MM.1S (cell line): ENCODE results near the gene PTGR3.

Experiments
- DNase-seq: peaks from one replicate; pipeline ENCODE4 v3.0.0-alpha.2; 2015
- H2AFZ ChIP-seq: fragments of 300-600 bp; sonication (generic); 2 replicates; pipeline ENCODE4 v1.6.0; 2016; ENCODE audit warnings: antibody characterized with exemption, low read length
- H3F3A ChIP-seq: fragments of 300-600 bp; sonication (generic); 2 replicates; pipeline ENCODE4 v1.6.1; 2016; ENCODE audit warnings: mild to moderate bottlenecking, antibody characterized with exemption, low read length, moderate library complexity, mixed read lengths; ENCODE audit not compliant: insufficient read depth
- H3K27ac ChIP-seq: fragments of 300-600 bp; sonication (generic); 2 replicates; pipeline ENCODE4 v1.5.1; 2016; ENCODE audit warnings: mild to moderate bottlenecking, low read length
- H3K27me3 ChIP-seq: fragments of 300-600 bp; sonication (generic); replicated peaks from 2 replicates; pipeline ENCODE4 v1.6.0; 2016; ENCODE audit warnings: low read length; ENCODE audit not compliant: insufficient read depth
- H3K36me3 ChIP-seq: fragments of 300-600 bp; sonication (generic); replicated peaks from 2 replicates; pipeline ENCODE4 v1.6.1; 2016; ENCODE audit warnings: mild to moderate bottlenecking, low read length, mixed read lengths; ENCODE audit not compliant: insufficient read depth
- H3K4me1 ChIP-seq: fragments of 300-600 bp; sonication (generic); 2 replicates; pipeline ENCODE4 v1.6.1; 2016; ENCODE audit warnings: low read length, mixed read lengths
- H3K4me2 ChIP-seq: fragments of 300-600 bp; sonication (generic); 2 replicates; pipeline ENCODE4 v1.6.0; 2016; ENCODE audit warnings: low read depth, low read length
- H3K4me3 ChIP-seq: fragments of 300-600 bp; sonication (generic); 2 replicates; pipeline ENCODE4 v1.5.1; 2016; ENCODE audit warnings: low read length, mixed read lengths
- H3K79me2 ChIP-seq: fragments of 300-600 bp; sonication (generic); 2 replicates; pipeline ENCODE4 v1.6.1; 2016; ENCODE audit warnings: mixed run types, low read length, mixed read lengths
- H3K9ac ChIP-seq: fragments of 300-600 bp; sonication (generic); 2 replicates; pipeline ENCODE4 v1.6.1; 2016; ENCODE audit warnings: low read length, mixed read lengths
- H3K9me2 ChIP-seq: fragments of 300-600 bp; sonication (generic); replicated peaks from 2 replicates; pipeline ENCODE4 v1.6.1; 2016; ENCODE audit warnings: mild to moderate bottlenecking, low read length, mixed read lengths; ENCODE audit not compliant: insufficient read depth
- H3K9me3 ChIP-seq: fragments of 300-600 bp; sonication (generic); replicated peaks from 2 replicates; pipeline ENCODE4 v1.6.1; 2016; ENCODE audit warnings: mild to moderate bottlenecking, low read length, mixed read lengths; ENCODE audit not compliant: insufficient read depth
- H4K20me1 ChIP-seq: fragments of 300-600 bp; sonication (generic); 2 replicates; pipeline ENCODE4 v1.6.1; 2016; ENCODE audit warnings: mild to moderate bottlenecking, low read length, moderate library complexity, mixed read lengths; ENCODE audit not compliant: insufficient read depth
- CTCF ChIP-seq: fragments of 300-600 bp; sonication (generic); IDR thresholded peaks from 2 replicates; pipeline ENCODE4 v1.5.1; 2016; ENCODE audit warnings: antibody characterized with exemption, low read length, mixed read lengths
- EZH2 ChIP-seq: fragments of 300-600 bp; sonication (generic); optimal IDR thresholded peaks from 2 replicates; pipeline ENCODE3; 2017; ENCODE audit warnings: low read depth, mild to moderate bottlenecking, antibody characterized with exemption, low read length, mixed read lengths
- EZH2phosphoT487 ChIP-seq: fragments of 300-600 bp; sonication (generic); IDR thresholded peaks from 2 replicates; pipeline ENCODE4 v1.6.1; 2018; ENCODE audit warnings: antibody characterized with exemption, low read length

Gene PTGR3

GRCh38 chr18:75201282-75202270, 7.4 kb downstream of the PTGR3 start:
- Histone ChIP-seq H3K9me3 (no peaks in the 10 kb centered on the region), H3K4me3 (no peak overlapping the region), H3K27ac (no peak overlapping the region), H3K79me2 (peaks cover 59% of the 10 kb centered on the region), H4K20me1 (no peaks in the 10 kb centered on the region), H3K4me2 (no peak overlapping the region), H2AFZ (no peak overlapping the region), H3K4me1 (no peaks in the 10 kb centered on the region), H3K36me3 (peaks cover 7% of the 10 kb centered on the region; the same call in 1 of the 2 replicates), H3K9me2 (no peaks in the 10 kb centered on the region), H3K27me3 (no peaks in the 10 kb centered on the region), H3F3A (no peaks in the 10 kb centered on the region), H3K9ac (no peak overlapping the region)
- DNase-seq: no peak
- TF ChIP-seq EZH2: no peak
- TF ChIP-seq CTCF: no peak
- TF ChIP-seq EZH2phosphoT487: no peak

- Histone ChIP-seq H4K20me1 (no peaks in the 10 kb centered on the region), H3F3A (no peaks in the 10 kb centered on the region), H3K27me3 (no peaks in the 10 kb centered on the region), H3K9me2 (no peaks in the 10 kb centered on the region), H3K9me3 (no peaks in the 10 kb centered on the region), H3K4me3 (no peak overlapping the region), H2AFZ (no peak overlapping the region), H3K4me1 (no peaks in the 10 kb centered on the region), H3K9ac (no peak overlapping the region), H3K36me3 (peaks cover 7% of the 10 kb centered on the region; the same call in 1 of the 2 replicates), H3K4me2 (no peak overlapping the region), H3K27ac (no peak overlapping the region), H3K79me2 (peaks cover 51% of the 10 kb centered on the region)
- TF ChIP-seq EZH2: no peak
- no peak for TF ChIP-seq CTCF
- no peak for TF ChIP-seq EZH2phosphoT487
- DNase-seq: no peak
These were observed 8.2 kb downstream of the PTGR3 start for GRCh38 chr18:75200605-75201280.

GRCh38 chr18:75200071-75200470, 8.9 kb downstream of the PTGR3 start:
- H3K4me3 ChIP-seq: no peak overlapping the region
- no peaks in the 10 kb centered on the region for H4K20me1 ChIP-seq
- H2AFZ ChIP-seq: no peak overlapping the region
- no peak overlapping the region for H3K27ac ChIP-seq
- TF ChIP-seq EZH2 (no peak), EZH2phosphoT487 (no peak), CTCF (no peak)
- H3K4me1 ChIP-seq: no peaks in the 10 kb centered on the region
- no peak overlapping the region for H3K4me2 ChIP-seq
- no peaks in the 10 kb centered on the region for H3F3A ChIP-seq
- H3K36me3 ChIP-seq: peaks cover 7% of the 10 kb centered on the region; the same call in 1 of the 2 replicates
- no peaks in the 10 kb centered on the region for H3K27me3 ChIP-seq
- H3K9ac ChIP-seq: no peak overlapping the region
- no peaks in the 10 kb centered on the region for H3K9me3 ChIP-seq
- no peak for DNase-seq
- peaks cover 44% of the 10 kb centered on the region for H3K79me2 ChIP-seq
- H3K9me2 ChIP-seq: no peaks in the 10 kb centered on the region
